H9 (cell line): ENCODE data around the gene PCDH10. TPM values are rescaled to one million over a fixed set of nuclear protein-coding genes. Genes with fewer than 3 reads are reported as not detected.

Experiments used
- DNase-seq: peaks from one replicate; pipeline ENCODE4 v3.0.0-alpha.2; 2017
- H2AFZ ChIP-seq: one replicate; pipeline ENCODE4 v1.6.1; 2013; ENCODE audit warnings: mild to moderate bottlenecking, low read length, control low read depth, moderate library complexity
- H2AK5ac ChIP-seq: 2 replicates; pipeline ENCODE4 v1.6.1; 2013; ENCODE audit warnings: low read length, control low read depth, mixed read lengths; ENCODE audit not compliant: insufficient read length
- H2BK120ac ChIP-seq: one replicate; pipeline ENCODE4 v1.6.1; 2013; ENCODE audit warnings: low read depth, mild to moderate bottlenecking, low read length, control low read depth, inconsistent platforms; ENCODE audit not compliant: poor library complexity, severe bottlenecking
- H2BK12ac ChIP-seq: 2 replicates; pipeline ENCODE4 v1.6.1; 2013; ENCODE audit warnings: low read length, control low read depth, mixed read lengths, low read depth; ENCODE audit not compliant: insufficient read length
- H2BK15ac ChIP-seq: 2 replicates; pipeline ENCODE4 v1.6.1; 2013; ENCODE audit warnings: low read depth, low read length, control low read depth
- H2BK20ac ChIP-seq: one replicate; pipeline ENCODE4 v1.6.1; 2013; ENCODE audit warnings: low read depth, mild to moderate bottlenecking, low read length, control low read depth, inconsistent platforms; ENCODE audit not compliant: poor library complexity, severe bottlenecking
- H2BK5ac ChIP-seq: 2 replicates; pipeline ENCODE4 v1.6.1; 2013; ENCODE audit warnings: low read length, control low read depth, mixed read lengths; ENCODE audit not compliant: insufficient read length
- H3K14ac ChIP-seq: 2 replicates; pipeline ENCODE4 v1.6.1; 2013; ENCODE audit warnings: low read length, control low read depth; ENCODE audit not compliant: insufficient read depth
- H3K18ac ChIP-seq: 2 replicates; pipeline ENCODE4 v1.6.1; 2013; ENCODE audit warnings: low read depth, mild to moderate bottlenecking, mixed read lengths, low read length, control low read depth; ENCODE audit not compliant: insufficient read length
- H3K23ac ChIP-seq: 2 replicates; pipeline ENCODE4 v1.6.1; 2013; ENCODE audit warnings: low read length, control low read depth, mixed read lengths, low read depth; ENCODE audit not compliant: insufficient read length
- H3K23me2 ChIP-seq: 2 replicates; pipeline ENCODE4 v1.6.1; 2013; ENCODE audit warnings: low read depth, mild to moderate bottlenecking, mixed read lengths, low read length, control low read depth; ENCODE audit not compliant: insufficient read length, poor library complexity, severe bottlenecking
- H3K27ac ChIP-seq: 2 replicates; pipeline ENCODE4 v1.5.1; 2013; ENCODE audit warnings: low read length, control low read depth, mixed read lengths, low read depth; ENCODE audit not compliant: insufficient read length
- H3K27me3 ChIP-seq: 2 replicates; pipeline ENCODE4 v1.6.1; 2013; ENCODE audit warnings: low read length, control low read depth, inconsistent platforms; ENCODE audit not compliant: insufficient read depth
- H3K4ac ChIP-seq: 2 replicates; pipeline ENCODE4 v1.6.1; 2013; ENCODE audit warnings: low read depth, mild to moderate bottlenecking, control low read depth, inconsistent platforms, low read length, moderate library complexity
- H3K4me1 ChIP-seq: 2 replicates; pipeline ENCODE4 v1.6.1; 2013; ENCODE audit warnings: low read length, control low read depth, inconsistent platforms; ENCODE audit not compliant: insufficient read depth
- H3K4me2 ChIP-seq: 2 replicates; pipeline ENCODE4 v1.6.1; 2013; ENCODE audit warnings: low read length, control low read depth, mixed read lengths; ENCODE audit not compliant: insufficient read length, insufficient read depth
- H3K56ac ChIP-seq: 2 replicates; pipeline ENCODE4 v1.6.1; 2013; ENCODE audit warnings: low read depth, mild to moderate bottlenecking, mixed read lengths, low read length, control low read depth; ENCODE audit not compliant: insufficient read length
- H3K79me1 ChIP-seq: 2 replicates; pipeline ENCODE4 v1.6.1; 2013; ENCODE audit warnings: low read depth, mild to moderate bottlenecking, moderate library complexity, low read length, control low read depth, inconsistent platforms; ENCODE audit not compliant: insufficient read depth, poor library complexity, severe bottlenecking
- H3K79me2 ChIP-seq: 2 replicates; pipeline ENCODE4 v1.6.1; 2013; ENCODE audit warnings: low read length, control low read depth, inconsistent platforms; ENCODE audit not compliant: insufficient read depth
- H3K9ac ChIP-seq: 2 replicates; pipeline ENCODE4 v1.6.1; 2013; ENCODE audit warnings: low read length, control low read depth, mixed read lengths; ENCODE audit not compliant: insufficient read length; ENCODE audit errors: extremely low read depth
- H3K9me3 ChIP-seq: one replicate; pipeline ENCODE4 v1.6.1; 2013; ENCODE audit warnings: low read depth, low read length, inconsistent platforms; ENCODE audit not compliant: control insufficient read depth
- H3T11ph ChIP-seq: one replicate; pipeline ENCODE4 v1.6.1; 2013; ENCODE audit warnings: mild to moderate bottlenecking, low read length, control low read depth, inconsistent platforms
- H4K20me1 ChIP-seq: one replicate; pipeline ENCODE4 v1.6.1; 2013; ENCODE audit not compliant: control insufficient read depth, insufficient read length, insufficient read depth
- H4K5ac ChIP-seq: 2 replicates; pipeline ENCODE4 v1.6.1; 2013; ENCODE audit warnings: low read depth, mild to moderate bottlenecking, mixed read lengths, low read length, control low read depth; ENCODE audit not compliant: insufficient read length
- H4K8ac ChIP-seq: replicated peaks from 2 replicates; pipeline ENCODE4 v1.6.1; 2013; ENCODE audit warnings: low read length, control low read depth, mixed read lengths, low read depth; ENCODE audit not compliant: insufficient read length
- H4K91ac ChIP-seq: 2 replicates; pipeline ENCODE4 v1.6.1; 2013; ENCODE audit warnings: low read depth, mild to moderate bottlenecking, moderate library complexity, mixed read lengths, low read length, control low read depth; ENCODE audit not compliant: insufficient read length
- H3K27ac Mint-ChIP-seq, 3 experiments: 2 replicates in 2 of 3; 3 replicates in 1 of 3; pipeline ENCODE4 v1.8.0; 2020 to 2021; ENCODE audit warnings: mixed read lengths in 3 of 3, mild to moderate bottlenecking in 1 of 3, moderate library complexity in 1 of 3
- H3K27me3 Mint-ChIP-seq: 2 replicates; pipeline ENCODE4 v1.8.0; 2021; ENCODE audit warnings: low read depth, mild to moderate bottlenecking, moderate library complexity, mixed read lengths
- H3K36me3 Mint-ChIP-seq, 3 experiments: 2 replicates in 2 of 3; 3 replicates in 1 of 3; pipeline ENCODE4 v1.8.0; 2020 to 2021; ENCODE audit warnings: low read depth in 3 of 3, mixed read lengths in 3 of 3; ENCODE audit not compliant: insufficient read depth in 1 of 3
- H3K4me1 Mint-ChIP-seq, 2 experiments: 2 replicates each; pipeline ENCODE4 v1.8.0; 2020; ENCODE audit warnings: mixed read lengths in 2 of 2
- H3K4me3 Mint-ChIP-seq, 2 experiments: 2 replicates in 1 of 2; 3 replicates in 1 of 2; pipeline ENCODE4 v1.8.0; 2020 to 2021; ENCODE audit warnings: mild to moderate bottlenecking in 2 of 2, mixed read lengths in 2 of 2, moderate library complexity in 1 of 2
- H3K9me3 Mint-ChIP-seq, 2 experiments: 2 replicates in 1 of 2; 3 replicates in 1 of 2; pipeline ENCODE4 v1.8.0; 2020; ENCODE audit warnings: mild to moderate bottlenecking in 2 of 2, mixed read lengths in 2 of 2, moderate library complexity in 1 of 2
- CTCF ChIP-seq: fragments of 200-600 bp; sonication (generic); conservative IDR thresholded peaks from 3 replicates; pipeline ENCODE4 v1.8.0; 2021; ENCODE audit warnings: antibody characterized with exemption, mild to moderate bottlenecking
- WGBS: extraction: QIAGEN DNeasy Blood & Tissue Kit; methylation state at CpG from one replicate; pipeline ENCODE4 v1.1.7; 2013; ENCODE audit warnings: missing lambda C conversion rate, low lambda C conversion rate, mixed read lengths; ENCODE audit not compliant: insufficient read length; ENCODE audit errors: extremely low coverage; 5-methylcytosine and 5-hydroxymethylcytosine counted together
- total RNA-seq: library from RNA; stranded (reverse); gene quantifications from 2 replicates; pipeline ENCODE4 v1.2.1, GENCODE V29; 2021

Gene PCDH10
- total RNA-seq, 1 experiment from 2014 or later, result 8.1 TPM

GRCh38 chr4:133146574-133147241 lies 2.4 kb upstream of the PCDH10 start:
- Histone ChIP-seq H3K4ac (no peak overlapping the region), H2BK5ac (no peak overlapping the region), H3K27ac (no peak overlapping the region), H2AFZ (no peak overlapping the region), H3K23me2 (peaks cover 56% of the 10 kb centered on the region), H3K27me3 (peaks cover 24% of the 10 kb centered on the region; the same call in 1 of the 2 replicates), H4K8ac (no peak overlapping the region), H3K79me1 (no peaks in the 10 kb centered on the region), H4K5ac (no peak overlapping the region), H2AK5ac (no peak overlapping the region), H2BK15ac (no peak overlapping the region), H2BK120ac (no peak overlapping the region), H3K9ac (no peak overlapping the region), H3K23ac (no peak overlapping the region), H3K4me2 (peak overlapping the region; percentile 98), H3K18ac (no peak overlapping the region), H3K14ac (no peak overlapping the region), H3K9me3 (no peaks in the 10 kb centered on the region), H2BK12ac (no peak overlapping the region), H3T11ph (no peak overlapping the region), H2BK20ac (no peak overlapping the region), H3K4me1 (no peaks in the 10 kb centered on the region), H4K91ac (no peak overlapping the region), H4K20me1 (no peaks in the 10 kb centered on the region), H3K56ac (no peak overlapping the region), H3K79me2 (no peaks in the 10 kb centered on the region)
- peak; percentile 82 for DNase-seq
- no CpG with 5 or more reads among the region's 29 CpGs for WGBS
- peaks cover 55% of the 10 kb centered on the region for H3K27me3 Mint-ChIP-seq
- peaks cover 41 to 46% of the 10 kb centered on the region in 2 experiments for H3K4me1 Mint-ChIP-seq
- no peaks in the 10 kb centered on the region; a peak in 1 of 7 replicates for H3K36me3 Mint-ChIP-seq
- peaks cover 0 to 6% of the 10 kb centered on the region in 2 experiments; a peak in 3 of 5 replicates for H3K9me3 Mint-ChIP-seq
- H3K27ac Mint-ChIP-seq, result no peak overlapping the region
- peak; percentile 95 for TF ChIP-seq CTCF
- H3K4me3 Mint-ChIP-seq, result peak overlapping the region; percentile 82 to 92
